PFSK-1 (cell line): ENCODE data around the gene KCNIP4.

Experiments used
- FOXP2 ChIP-seq: optimal IDR thresholded peaks from 2 replicates; pipeline ENCODE3; 2011; ENCODE audit warnings: borderline replicate concordance, control low read depth, inconsistent platforms; ENCODE audit not compliant: insufficient read depth; ENCODE audit errors: extremely low read length, extremely low read depth
- POLR2AphosphoS5 ChIP-seq: IDR thresholded peaks from 2 replicates; pipeline ENCODE4 v1.6.1; 2012; ENCODE audit warnings: low read depth, mild to moderate bottlenecking, control low read depth, low read length, moderate library complexity
- TF ChIP-seq, protein P1 (sequence below), 2 experiments: IDR thresholded peaks; 2 replicates each; pipeline versions ENCODE4 v1.6.1 to v1.8.0; 2011 to 2012; ENCODE audit warnings: low read depth in 2 of 2, low read length in 2 of 2, control low read depth in 1 of 2, inconsistent platforms in 1 of 2, mild to moderate bottlenecking in 1 of 2, moderate library complexity in 1 of 2; ENCODE audit not compliant: insufficient read depth in 1 of 2

- TF ChIP-seq FOXP2 (no peak), POLR2AphosphoS5 (no peak)
- TF ChIP-seq, protein P1, sequence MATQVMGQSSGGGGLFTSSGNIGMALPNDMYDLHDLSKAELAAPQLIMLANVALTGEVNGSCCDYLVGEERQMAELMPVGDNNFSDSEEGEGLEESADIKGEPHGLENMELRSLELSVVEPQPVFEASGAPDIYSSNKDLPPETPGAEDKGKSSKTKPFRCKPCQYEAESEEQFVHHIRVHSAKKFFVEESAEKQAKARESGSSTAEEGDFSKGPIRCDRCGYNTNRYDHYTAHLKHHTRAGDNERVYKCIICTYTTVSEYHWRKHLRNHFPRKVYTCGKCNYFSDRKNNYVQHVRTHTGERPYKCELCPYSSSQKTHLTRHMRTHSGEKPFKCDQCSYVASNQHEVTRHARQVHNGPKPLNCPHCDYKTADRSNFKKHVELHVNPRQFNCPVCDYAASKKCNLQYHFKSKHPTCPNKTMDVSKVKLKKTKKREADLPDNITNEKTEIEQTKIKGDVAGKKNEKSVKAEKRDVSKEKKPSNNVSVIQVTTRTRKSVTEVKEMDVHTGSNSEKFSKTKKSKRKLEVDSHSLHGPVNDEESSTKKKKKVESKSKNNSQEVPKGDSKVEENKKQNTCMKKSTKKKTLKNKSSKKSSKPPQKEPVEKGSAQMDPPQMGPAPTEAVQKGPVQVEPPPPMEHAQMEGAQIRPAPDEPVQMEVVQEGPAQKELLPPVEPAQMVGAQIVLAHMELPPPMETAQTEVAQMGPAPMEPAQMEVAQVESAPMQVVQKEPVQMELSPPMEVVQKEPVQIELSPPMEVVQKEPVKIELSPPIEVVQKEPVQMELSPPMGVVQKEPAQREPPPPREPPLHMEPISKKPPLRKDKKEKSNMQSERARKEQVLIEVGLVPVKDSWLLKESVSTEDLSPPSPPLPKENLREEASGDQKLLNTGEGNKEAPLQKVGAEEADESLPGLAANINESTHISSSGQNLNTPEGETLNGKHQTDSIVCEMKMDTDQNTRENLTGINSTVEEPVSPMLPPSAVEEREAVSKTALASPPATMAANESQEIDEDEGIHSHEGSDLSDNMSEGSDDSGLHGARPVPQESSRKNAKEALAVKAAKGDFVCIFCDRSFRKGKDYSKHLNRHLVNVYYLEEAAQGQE (IDR thresholded peaks at IDR 0.05; ENCODE audit: insufficient read depth in 1 of 2, low read depth in 2 of 2, low read length in 2 of 2), result no peak
These were observed 749.9 kb downstream of the KCNIP4 start for GRCh38 chr4:21198683-21199082.
